Tibial artery (tissue), 4 donors: ENCODE results near the gene PADI2.

ENCODE experiments used
- DNase-seq, 2 donors: peaks; one replicate each; pipeline ENCODE4 v3.0.0-alpha.2; 2019
- H3K27ac ChIP-seq, 2 donors: fragments of 200-600 bp; sonication (generic) in 1 of 2; 1 replicate in 1 of 2; 2 replicates in 1 of 2; pipeline ENCODE4 v1.5.1; 2018 to 2019; ENCODE audit warnings: mild to moderate bottlenecking in 1 of 2
- H3K27me3 ChIP-seq, 2 donors: fragments of 200-600 bp; sonication (generic) in 1 of 2; one replicate each; pipeline versions ENCODE4 v1.5.1 to v1.6.0; 2016 to 2019
- H3K36me3 ChIP-seq, 3 donors: fragments of 200-600 bp; sonication (generic) in 2 of 3; one replicate each; pipeline ENCODE4 v1.5.1; 2016 to 2019; ENCODE audit warnings: mild to moderate bottlenecking in 2 of 3
- H3K4me1 ChIP-seq, 4 donors: fragments of 200-600 bp; sonication (generic) in 2 of 4; 1 replicate in 3 of 4; 2 replicates in 1 of 4; pipeline ENCODE4 v1.5.1; 2016 to 2019
- H3K4me3 ChIP-seq, 2 donors: fragments of 200-600 bp; sonication (generic) in 1 of 2; 1 replicate in 1 of 2; 2 replicates in 1 of 2; pipeline ENCODE4 v1.5.1; 2018 to 2019; ENCODE audit warnings: mild to moderate bottlenecking in 2 of 2
- H3K9me3 ChIP-seq, 3 donors: fragments of 200-600 bp; sonication (generic) in 1 of 3; one replicate each; pipeline ENCODE4 v1.5.1; 2016 to 2019
- CTCF ChIP-seq, 2 experiments: fragments of 200-600 bp in 1 of 2; fragments of 450-650 bp in 1 of 2; IDR thresholded peaks; one replicate each; pipeline ENCODE4 v1.5.1; 2017 to 2019; ENCODE audit warnings: antibody characterized with exemption in 2 of 2, mild to moderate bottlenecking in 1 of 2, moderate library complexity in 1 of 2
- intact Hi-C: fragments of 100-400 bp; cut with DNase I; formaldehyde crosslinking; loops from one replicate; pipeline ENCODE4 v1.15.0; 2023; ENCODE audit warnings: low total_unique reads

The PADI2 gene

GRCh38 chr1:17163789-17164666, 44.8 kb upstream of the PADI2 start:
- no peaks in the 10 kb centered on the region for H3K36me3 ChIP-seq
- intact Hi-C loops, result no loop called here
- H3K27me3 ChIP-seq, result peaks cover 0 to 19% of the 10 kb centered on the region in 2 donors
- H3K27ac ChIP-seq, result no peak overlapping the region
- no peak overlapping the region for H3K4me3 ChIP-seq
- TF ChIP-seq CTCF (IDR thresholded peaks at IDR 0.05), result no peak
- no peak for DNase-seq
- H3K4me1 ChIP-seq, result peaks cover 0 to 4% (median 0%) of the 10 kb centered on the region in 4 donors
- no peaks in the 10 kb centered on the region for H3K9me3 ChIP-seq

GRCh38 chr1:17163371-17163770, 44.1 kb upstream of the PADI2 start:
- H3K36me3 ChIP-seq, result no peaks in the 10 kb centered on the region
- intact Hi-C loops, result no loop called here
- no peak for DNase-seq
- no peak overlapping the region for H3K4me3 ChIP-seq
- peaks cover 0 to 19% of the 10 kb centered on the region in 2 donors for H3K27me3 ChIP-seq
- H3K27ac ChIP-seq, result no peak overlapping the region
- TF ChIP-seq CTCF (IDR thresholded peaks at IDR 0.05), result no peak
- H3K4me1 ChIP-seq, result peaks cover 0 to 4% (median 0%) of the 10 kb centered on the region in 4 donors
- no peaks in the 10 kb centered on the region for H3K9me3 ChIP-seq

- Histone ChIP-seq H3K27me3 (peaks cover 0 to 19% of the 10 kb centered on the region in 2 donors), H3K4me1 (no peaks in the 10 kb centered on the region), H3K27ac (no peak overlapping the region), H3K36me3 (no peaks in the 10 kb centered on the region), H3K9me3 (no peaks in the 10 kb centered on the region), H3K4me3 (no peak overlapping the region)
- DNase-seq, result no peak
- no peak for TF ChIP-seq CTCF (IDR thresholded peaks at IDR 0.05)
- intact Hi-C loops, result no loop called here
These were observed 43.7 kb upstream of the PADI2 start for GRCh38 chr1:17162941-17163340.

- H3K4me3 ChIP-seq, result no peak overlapping the region
- no peaks in the 10 kb centered on the region for H3K9me3 ChIP-seq
- no peak for TF ChIP-seq CTCF (IDR thresholded peaks at IDR 0.05)
- H3K27ac ChIP-seq, result no peak overlapping the region
- intact Hi-C loops, result no loop called here
- peaks cover 0 to 16% of the 10 kb centered on the region in 2 donors for H3K27me3 ChIP-seq
- no peaks in the 10 kb centered on the region for H3K36me3 ChIP-seq
- H3K4me1 ChIP-seq, result no peaks in the 10 kb centered on the region
- DNase-seq, result no peak
These were observed 42.9 kb upstream of the PADI2 start for GRCh38 chr1:17161926-17162800.

GRCh38 chr1:17161137-17161740, 42.0 kb upstream of the PADI2 start:
- intact Hi-C loops, result no loop called here
- DNase-seq, result no peak
- H3K4me3 ChIP-seq, result no peak overlapping the region

More at GRCh38 chr1:17161137-17161740, 42.0 kb upstream of the PADI2 start:
- Histone ChIP-seq H3K27ac (no peak overlapping the region), H3K9me3 (no peaks in the 10 kb centered on the region), H3K4me1 (no peaks in the 10 kb centered on the region), H3K36me3 (no peaks in the 10 kb centered on the region), H3K27me3 (peaks cover 0 to 9% of the 10 kb centered on the region in 2 donors)
- TF ChIP-seq CTCF (IDR thresholded peaks at IDR 0.05), result no peak
